ENCODE data around the gene CCDC188.

CCDC188 gene

GRCh38 chr22:20131859-20132685 lies 18.8 kb downstream of the CCDC188 start:
- no peak for DNase-seq

- no peak for DNase-seq
These were observed 19.3 kb downstream of the CCDC188 start, which contains the start of gene ZDHHC8 for GRCh38 chr22:20131597-20131858. Gene ZDHHC8, plus strand, starts transcription at chr22:20131804. Its CDS starts 144 bp downstream, at chr22:20131948.

GRCh38 chr22:20130731-20131596 lies 19.9 kb downstream of the CCDC188 start:
- DNase-seq = peak; percentile 37

GRCh38 chr22:20130319-20130718 lies 20.5 kb downstream of the CCDC188 start:
- peak; percentile 33 for DNase-seq

- no peak for DNase-seq
These were observed 21.2 kb downstream of the CCDC188 start for GRCh38 chr22:20129747-20130014.

GRCh38 chr22:20128902-20129746 lies 21.7 kb downstream of the CCDC188 start:
- peak; percentile 18 for DNase-seq

- no peak for DNase-seq
These were observed 22.3 kb downstream of the CCDC188 start for GRCh38 chr22:20128619-20128901.

GRCh38 chr22:20127869-20128618 lies 22.8 kb downstream of the CCDC188 start:
- no peak for DNase-seq

- DNase-seq = no peak
These were observed 23.5 kb downstream of the CCDC188 start for GRCh38 chr22:20127318-20127868.

- DNase-seq = no peak
These were observed 24.4 kb downstream of the CCDC188 start for GRCh38 chr22:20126284-20127029.

GRCh38 chr22:20125201-20126174 lies 25.4 kb downstream of the CCDC188 start:
- no peak for DNase-seq

GRCh38 chr22:20124083-20124787 lies 26.6 kb downstream of the CCDC188 start:
- no peak for DNase-seq

- DNase-seq = no peak
These were observed 27.3 kb downstream of the CCDC188 start for GRCh38 chr22:20123366-20124082.

GRCh38 chr22:20121856-20122415 lies 28.9 kb downstream of the CCDC188 start:
- DNase-seq = no peak

GRCh38 chr22:20118300-20119020 lies 32.4 kb downstream of the CCDC188 start:
- DNase-seq = no peak

- no peak for DNase-seq
These were observed 33.1 kb downstream of the CCDC188 start for GRCh38 chr22:20117633-20118299.

GRCh38 chr22:20116951-20117632 lies 33.8 kb downstream of the CCDC188 start, which contains the start of gene TRMT2A:
Gene TRMT2A, minus strand, starts transcription at chr22:20117226. Its CDS starts 320 bp downstream, at chr22:20116906.
- peak; percentile 88 for DNase-seq
